Body of pancreas (tissue), 4 donors: ENCODE measurements around the gene SH3PXD2B. TPM values are rescaled to one million over a fixed set of nuclear protein-coding genes. Genes with fewer than 3 reads are reported as not detected.

Experiments used
- ATAC-seq: fragments of 150-250 bp; one replicate; pipeline ENCODE4 v1.9.1; 2016
- DNase-seq, 4 donors: peaks; one replicate each; pipeline ENCODE4 v3.0.0-alpha.2; 2019
- H3K27ac ChIP-seq, 4 donors: fragments of 200-600 bp; sonication (generic); 1 replicate in 3 of 4; 2 replicates in 1 of 4; pipeline versions ENCODE4 v1.5.1 to v1.6.1; 2016 to 2019; ENCODE audit warnings: mild to moderate bottlenecking in 1 of 4, mixed read lengths in 1 of 4, moderate library complexity in 1 of 4
- H3K27me3 ChIP-seq, 2 donors: fragments of 200-600 bp; sonication (generic); one replicate each; pipeline ENCODE4 v1.6.0; 2016; ENCODE audit warnings: mild to moderate bottlenecking in 1 of 2
- H3K36me3 ChIP-seq, 2 donors: fragments of 200-600 bp; sonication (generic); replicated peaks in 1 of 2; 2 replicates each; pipeline ENCODE4 v1.5.1; 2016; ENCODE audit warnings: low read depth in 2 of 2; ENCODE audit not compliant: insufficient read depth in 1 of 2
- H3K4me1 ChIP-seq: fragments of 200-600 bp; sonication (generic); one replicate; pipeline ENCODE4 v1.6.0; 2016
- H3K4me3 ChIP-seq, 2 donors: fragments of 200-600 bp; sonication (generic); 1 replicate in 1 of 2; 2 replicates in 1 of 2; pipeline ENCODE4 v1.5.1; 2016 to 2019
- H3K9me3 ChIP-seq, 3 donors: fragments of 200-600 bp; sonication (generic); 1 replicate in 2 of 3; 2 replicates in 1 of 3; pipeline ENCODE4 v1.5.1; 2016
- POLR2A ChIP-seq, 3 donors: fragments of 450-650 bp; IDR thresholded peaks; one replicate each; pipeline ENCODE4 v1.6.1; 2016; ENCODE audit warnings: antibody characterized with exemption in 3 of 3, mild to moderate bottlenecking in 2 of 3
- WGBS, 2 donors: methylation state at CpG; one replicate each; pipeline ENCODE4 v1.1.5; 2017; 5-methylcytosine and 5-hydroxymethylcytosine counted together
- intact Hi-C: fragments of 100-400 bp; cut with DNase I; formaldehyde crosslinking; loops from one replicate; pipeline ENCODE4 v1.15.1; 2023
- total RNA-seq, 2 donors: library from RNA; depleted of rRNA; stranded (reverse); fragments of >200 nt; gene quantifications; one replicate each; pipeline ENCODE4 v1.1.0, GENCODE V29; 2016
- TF ChIP-seq, protein P1 (sequence below), 7 experiments: fragments of 450-650 bp in 4 of 7; fragments of 200-600 bp in 3 of 7; sonication (generic) in 3 of 7; IDR thresholded peaks; one replicate each; pipeline ENCODE4 v1.5.1; 2016 to 2019; ENCODE audit warnings: antibody characterized with exemption in 7 of 7

Gene SH3PXD2B
- total RNA-seq, 2 donors from 2014 or later: 9.9 to 16.9 TPM

DNA sequence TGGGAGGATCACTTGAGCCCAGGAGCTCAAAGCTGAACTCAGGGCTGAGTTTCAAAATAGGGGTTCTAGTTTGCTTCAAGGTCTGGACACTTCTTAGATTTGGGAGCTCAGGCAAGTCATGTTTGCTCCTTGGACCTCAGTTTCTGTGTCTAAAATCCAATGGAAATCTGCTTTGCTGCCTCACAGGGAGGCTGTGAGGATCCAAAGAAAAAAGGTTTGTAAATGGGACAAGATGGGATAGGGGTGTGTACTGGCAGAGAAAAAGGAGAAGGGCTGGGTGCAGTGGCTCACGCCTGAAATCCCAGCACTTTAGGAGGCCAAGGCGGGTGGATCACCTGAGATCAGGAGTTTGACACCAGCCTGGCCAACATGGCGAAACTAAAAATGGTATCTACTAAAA, 39.6 kb upstream of the SH3PXD2B start:
- ATAC-seq: no peak
- H3K27ac ChIP-seq: no peak overlapping the region
- no peaks in the 10 kb centered on the region for H3K27me3 ChIP-seq
- H3K9me3 ChIP-seq: no peaks in the 10 kb centered on the region
- H3K4me3 ChIP-seq: no peak overlapping the region
- no peaks in the 10 kb centered on the region for H3K4me1 ChIP-seq
- intact Hi-C loops: no loop called here
- H3K36me3 ChIP-seq: no peaks in the 10 kb centered on the region
- WGBS, 2 donors: 77 to 83% methylated on average over 3 of the region's 3 CpGs
- DNase-seq: no peak
- TF ChIP-seq POLR2A (IDR thresholded peaks at IDR 0.05): no peak
- TF ChIP-seq, protein P1, sequence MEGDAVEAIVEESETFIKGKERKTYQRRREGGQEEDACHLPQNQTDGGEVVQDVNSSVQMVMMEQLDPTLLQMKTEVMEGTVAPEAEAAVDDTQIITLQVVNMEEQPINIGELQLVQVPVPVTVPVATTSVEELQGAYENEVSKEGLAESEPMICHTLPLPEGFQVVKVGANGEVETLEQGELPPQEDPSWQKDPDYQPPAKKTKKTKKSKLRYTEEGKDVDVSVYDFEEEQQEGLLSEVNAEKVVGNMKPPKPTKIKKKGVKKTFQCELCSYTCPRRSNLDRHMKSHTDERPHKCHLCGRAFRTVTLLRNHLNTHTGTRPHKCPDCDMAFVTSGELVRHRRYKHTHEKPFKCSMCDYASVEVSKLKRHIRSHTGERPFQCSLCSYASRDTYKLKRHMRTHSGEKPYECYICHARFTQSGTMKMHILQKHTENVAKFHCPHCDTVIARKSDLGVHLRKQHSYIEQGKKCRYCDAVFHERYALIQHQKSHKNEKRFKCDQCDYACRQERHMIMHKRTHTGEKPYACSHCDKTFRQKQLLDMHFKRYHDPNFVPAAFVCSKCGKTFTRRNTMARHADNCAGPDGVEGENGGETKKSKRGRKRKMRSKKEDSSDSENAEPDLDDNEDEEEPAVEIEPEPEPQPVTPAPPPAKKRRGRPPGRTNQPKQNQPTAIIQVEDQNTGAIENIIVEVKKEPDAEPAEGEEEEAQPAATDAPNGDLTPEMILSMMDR (IDR thresholded peaks at IDR 0.05): no peak

DNA sequence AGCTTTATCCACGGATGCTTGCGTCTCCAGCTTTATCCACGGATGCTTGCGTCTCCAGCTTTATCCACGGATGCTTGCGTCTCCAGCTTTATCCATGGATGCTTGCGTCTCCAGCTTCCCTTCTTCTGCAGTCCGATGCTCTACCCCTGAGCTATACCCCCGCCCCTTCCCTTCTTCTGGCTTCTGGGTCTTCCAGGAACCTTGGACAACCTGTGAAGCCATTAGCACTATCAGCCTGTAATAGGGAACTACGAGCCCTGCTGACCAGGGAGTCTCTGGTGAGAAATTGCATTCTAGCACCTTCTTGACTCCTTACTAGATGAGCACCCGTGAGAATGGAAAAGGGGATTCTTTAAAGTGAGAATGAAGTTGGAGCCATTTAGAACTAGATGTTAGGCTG, 39.1 kb upstream of the SH3PXD2B start:
- 83% methylated on average over 11 of the region's 11 CpGs for WGBS, 2 donors
- no peak overlapping the region for H3K4me3 ChIP-seq
- ATAC-seq (no peak), DNase-seq (no peak)
- H3K9me3 ChIP-seq: no peaks in the 10 kb centered on the region
- no peak overlapping the region for H3K27ac ChIP-seq
- TF ChIP-seq, protein P1 (IDR thresholded peaks at IDR 0.05): no peak
- TF ChIP-seq POLR2A (IDR thresholded peaks at IDR 0.05): no peak
- intact Hi-C loops: no loop called here
- no peaks in the 10 kb centered on the region for H3K36me3 ChIP-seq
- no peaks in the 10 kb centered on the region for H3K27me3 ChIP-seq
- H3K4me1 ChIP-seq: no peaks in the 10 kb centered on the region

DNA sequence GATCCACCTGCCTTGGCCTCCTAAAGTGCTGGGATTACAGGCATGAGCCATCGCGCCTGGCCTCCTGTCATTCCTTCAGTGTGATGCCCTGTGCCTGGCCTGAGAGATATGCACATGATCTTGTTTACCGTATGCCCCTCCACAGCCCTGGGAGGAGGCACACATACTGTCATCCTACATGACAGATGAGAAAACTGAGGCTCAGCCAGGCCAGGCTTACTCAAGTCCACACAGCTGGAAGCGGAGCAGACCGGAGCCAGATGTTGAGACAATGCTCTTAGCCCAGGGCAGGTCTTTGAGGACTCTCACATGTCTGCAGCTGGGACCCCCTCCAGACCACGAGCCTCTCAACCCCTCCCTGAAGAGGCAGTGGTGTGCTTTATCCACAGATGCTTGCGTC, 38.7 kb upstream of the SH3PXD2B start:
- Histone ChIP-seq H3K27me3 (no peaks in the 10 kb centered on the region), H3K27ac (no peak overlapping the region), H3K36me3 (no peaks in the 10 kb centered on the region), H3K4me3 (no peak overlapping the region), H3K9me3 (no peaks in the 10 kb centered on the region), H3K4me1 (no peaks in the 10 kb centered on the region)
- no peak for TF ChIP-seq POLR2A (IDR thresholded peaks at IDR 0.05)
- TF ChIP-seq, protein P1 (IDR thresholded peaks at IDR 0.05): no peak
- no peak for DNase-seq
- intact Hi-C loops: no loop called here
- no peak for ATAC-seq
- WGBS, 2 donors: 80 to 82% methylated on average over 6 to 7 of the region's 7 CpGs

DNA sequence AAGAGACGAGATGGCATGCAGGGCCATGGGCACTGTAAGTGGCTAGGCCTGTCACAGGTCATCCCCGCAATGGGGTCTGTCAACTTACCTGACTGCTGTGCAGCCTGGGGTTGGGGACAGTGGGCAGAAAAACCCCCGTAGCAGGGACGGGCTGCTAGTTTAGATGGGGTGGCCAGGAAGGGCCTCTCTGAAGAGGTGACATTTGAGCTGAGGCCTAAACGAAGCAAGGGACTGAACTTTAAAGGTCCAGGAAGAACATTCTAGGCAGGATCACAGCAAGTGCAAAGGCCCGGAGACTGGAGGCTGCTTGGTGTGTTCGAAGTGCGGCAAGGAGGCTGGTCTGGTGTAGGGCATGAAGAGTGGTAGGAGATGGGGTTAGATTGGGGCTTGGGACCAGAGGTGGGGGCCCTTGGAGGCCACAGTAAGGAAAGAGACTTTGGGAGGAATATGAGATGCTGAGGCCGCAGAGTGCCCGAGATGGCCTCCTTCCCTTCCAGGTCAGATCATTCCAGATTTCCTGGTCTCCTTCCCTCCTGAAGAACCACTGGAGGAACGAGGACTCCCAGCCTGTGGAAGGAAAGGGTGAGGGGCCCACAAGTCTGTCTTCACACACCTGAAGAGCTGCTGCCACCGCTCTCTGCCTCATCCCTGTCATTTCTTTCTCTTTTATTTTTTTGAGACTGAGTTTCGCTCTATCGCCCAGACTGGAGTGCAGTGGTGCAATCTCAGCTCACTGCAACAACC, 37.9 kb upstream of the SH3PXD2B start:
- intact Hi-C loops: no loop called here
- Histone ChIP-seq H3K27me3 (peaks cover 0 to 1% of the 10 kb centered on the region in 2 donors), H3K36me3 (no peaks in the 10 kb centered on the region), H3K27ac (no peak overlapping the region), H3K4me3 (no peak overlapping the region), H3K4me1 (no peaks in the 10 kb centered on the region), H3K9me3 (no peaks in the 10 kb centered on the region)
- no peak for TF ChIP-seq POLR2A (IDR thresholded peaks at IDR 0.05)
- TF ChIP-seq, protein P1 (IDR thresholded peaks at IDR 0.05): no peak
- ATAC-seq: no peak
- no peak for DNase-seq
- WGBS, 2 donors: 87 to 88% methylated on average over 14 of the region's 14 CpGs

DNA sequence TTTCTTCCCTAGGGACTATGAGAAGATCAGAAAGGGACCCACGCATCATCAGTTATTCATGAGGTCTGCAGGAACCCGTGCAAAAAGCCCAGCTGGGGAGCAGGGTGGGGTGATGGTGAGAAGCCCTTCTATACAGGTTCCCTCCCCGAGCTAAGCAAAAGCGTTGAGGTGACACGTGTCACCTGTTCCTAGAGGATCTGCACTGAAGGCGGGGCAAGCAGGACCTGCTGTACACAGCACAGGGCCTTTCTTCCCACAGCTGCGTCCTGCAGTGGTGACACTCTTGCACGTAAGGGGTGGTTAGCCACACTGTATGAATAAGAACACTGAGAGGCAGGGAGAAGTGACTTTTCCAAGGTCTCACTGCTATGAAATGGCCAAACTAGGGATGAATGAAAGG, 37.2 kb upstream of the SH3PXD2B start:
- DNase-seq (no peak), ATAC-seq (no peak)
- TF ChIP-seq, protein P1 (IDR thresholded peaks at IDR 0.05): no peak
- TF ChIP-seq POLR2A (IDR thresholded peaks at IDR 0.05): no peak
- no peaks in the 10 kb centered on the region for H3K36me3 ChIP-seq
- H3K27ac ChIP-seq: no peak overlapping the region
- H3K9me3 ChIP-seq: no peaks in the 10 kb centered on the region
- H3K4me1 ChIP-seq: no peaks in the 10 kb centered on the region
- intact Hi-C loops: no loop called here
- WGBS, 2 donors: 65 to 83% methylated on average over 8 of the region's 8 CpGs
- peaks cover 0 to 3% of the 10 kb centered on the region in 2 donors for H3K27me3 ChIP-seq
- H3K4me3 ChIP-seq: no peak overlapping the region
